Measurements from ENCODE around the gene SFXN5.
"Not testable (repeated sequence)": the region's sequence is repeated elsewhere in the genome, so short reads cannot be mapped to it uniquely, and the experiment has no call there.

SFXN5 gene

GRCh38 chr2:73076701-73077423 lies 5.3 kb upstream of the SFXN5 start:
- no peak for DNase-seq

DNA sequence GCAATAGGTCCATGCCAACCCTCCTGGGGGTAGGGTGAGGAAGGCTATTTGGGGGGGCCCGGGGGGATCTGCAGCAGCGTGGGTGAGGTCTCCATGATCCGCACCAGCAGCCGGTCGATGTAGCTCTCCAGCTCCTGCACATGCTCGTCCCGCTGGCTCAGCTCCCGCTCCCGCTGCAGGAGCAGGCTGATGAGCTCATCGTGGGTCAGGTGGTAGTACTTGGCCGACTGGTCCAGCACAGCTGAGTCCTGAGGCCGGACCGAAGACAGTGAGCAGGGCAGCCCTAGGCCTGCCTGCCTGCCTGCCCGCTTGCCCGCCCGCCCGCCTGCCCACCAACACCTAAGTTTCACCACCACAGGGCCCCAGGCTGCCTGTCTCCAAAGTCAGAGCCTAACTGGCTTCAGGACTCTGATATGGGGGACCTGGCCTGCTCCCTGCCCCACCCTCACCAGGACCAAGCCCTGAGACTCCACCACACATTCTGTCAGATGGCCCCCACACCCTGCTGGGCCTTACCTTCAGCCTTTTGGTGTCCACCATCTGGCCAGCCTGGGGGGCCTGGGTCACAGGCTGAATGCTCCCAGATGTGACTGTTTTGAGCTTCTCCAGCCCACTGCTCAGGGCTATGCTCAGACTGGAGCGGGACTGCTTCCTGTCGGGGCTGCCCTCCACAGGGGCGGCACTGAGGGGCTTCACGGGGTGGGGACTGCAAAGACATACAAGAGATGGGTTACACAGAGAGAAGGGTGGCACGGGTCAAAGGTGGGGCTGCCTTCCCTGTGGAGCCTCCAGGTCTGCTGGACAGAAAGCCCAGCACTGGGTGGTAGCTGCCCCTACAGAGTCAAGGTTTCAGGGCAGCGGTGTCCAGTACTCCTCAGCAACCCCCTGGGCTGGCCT lies 4.2 kb upstream of the SFXN5 start:
- DNase-seq, result no peak

DNA sequence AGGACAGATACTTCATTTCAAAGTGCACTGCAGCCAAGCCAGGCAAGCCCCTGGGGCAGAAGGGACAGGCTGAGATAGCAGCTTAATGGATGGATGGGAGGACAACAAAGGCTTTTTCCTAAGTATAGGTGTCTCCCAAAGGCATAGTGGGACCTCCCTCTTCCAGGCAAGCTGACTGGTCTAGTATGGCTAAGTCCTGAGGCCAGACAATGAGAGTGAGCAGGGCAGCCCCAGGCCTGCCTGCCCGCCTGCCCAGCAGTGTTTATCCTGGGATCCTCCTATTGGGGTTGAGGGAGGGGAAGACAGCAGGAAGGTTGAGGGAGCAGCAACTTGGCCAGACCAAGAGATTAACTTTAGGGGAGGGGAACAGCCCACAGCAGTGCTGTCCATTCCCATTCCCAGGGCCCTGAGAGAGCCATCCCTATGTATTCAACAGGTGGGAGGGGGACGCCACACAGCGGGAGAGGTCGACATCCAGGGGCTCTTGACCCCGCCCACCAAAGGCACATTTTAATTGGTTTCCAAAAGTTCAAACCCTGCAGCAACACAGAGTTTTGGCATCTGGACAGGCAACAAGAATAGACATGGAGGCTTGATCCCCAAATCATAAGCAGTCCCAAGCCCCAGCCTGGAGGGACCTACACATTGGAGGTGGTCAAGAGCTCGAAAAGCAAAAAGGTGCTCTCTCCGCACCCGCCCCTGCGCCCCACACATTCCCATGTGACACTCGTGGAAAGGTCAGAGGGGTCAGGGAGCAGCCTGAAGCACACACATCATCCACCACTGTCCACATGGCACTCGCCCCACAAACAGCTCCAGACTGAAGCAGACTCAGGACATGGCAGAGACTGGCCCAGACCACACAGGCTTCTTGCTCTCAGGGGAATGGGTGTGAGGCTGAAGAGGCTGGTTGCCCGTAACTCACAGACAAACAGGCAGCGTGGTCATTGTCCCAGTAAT lies 2.9 kb upstream of the SFXN5 start:
- no peak for DNase-seq

- DNase-seq, result no peak
Observed at GRCh38 chr2:73072416-73072815, 904 bp upstream of the SFXN5 start.

GRCh38 chr2:73072129-73072395 lies 550 bp upstream of the SFXN5 start:
- no peak for DNase-seq

GRCh38 chr2:73070643-73071359 lies 711 bp downstream of the SFXN5 start:
- peak; percentile 54 for DNase-seq

DNA sequence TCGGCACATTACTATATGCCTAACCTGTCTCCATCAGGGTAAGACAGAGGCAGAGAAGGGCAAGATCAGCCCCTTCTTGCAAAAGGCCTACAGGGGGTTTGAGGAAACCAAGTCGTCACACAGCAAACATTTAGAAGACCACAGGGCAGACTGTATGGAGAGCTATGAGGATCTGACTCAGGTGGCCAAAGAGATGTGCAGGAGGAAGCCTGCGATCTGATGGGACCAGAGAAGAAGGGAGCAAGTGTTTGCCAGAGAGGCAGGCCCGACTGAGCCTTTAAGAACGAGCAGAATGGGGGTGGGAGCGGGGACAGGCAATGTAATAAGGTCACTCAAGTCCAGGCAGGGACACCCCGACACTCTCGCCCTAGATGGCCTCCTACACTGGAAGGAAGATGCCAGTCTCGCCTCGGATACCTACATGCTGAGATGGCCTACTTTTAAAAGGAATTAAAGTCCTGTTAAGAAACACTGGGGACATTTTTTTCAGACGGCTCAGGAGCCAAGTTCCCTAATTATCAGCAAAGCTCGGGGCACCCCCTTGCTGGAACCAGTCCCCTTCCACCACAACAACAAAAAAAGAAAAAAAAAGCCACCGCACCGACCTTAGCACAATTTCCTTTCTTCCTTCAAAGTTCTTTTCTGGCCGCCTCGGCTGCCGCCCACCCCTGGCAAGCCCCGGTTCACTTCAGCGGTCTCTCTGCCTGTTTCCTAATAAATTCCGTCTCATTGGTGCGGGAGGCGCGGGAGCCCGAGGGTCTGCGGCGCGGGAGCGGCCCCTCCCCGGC lies 1.5 kb downstream of the SFXN5 start:
- DNase-seq, result peak; percentile 27

DNA sequence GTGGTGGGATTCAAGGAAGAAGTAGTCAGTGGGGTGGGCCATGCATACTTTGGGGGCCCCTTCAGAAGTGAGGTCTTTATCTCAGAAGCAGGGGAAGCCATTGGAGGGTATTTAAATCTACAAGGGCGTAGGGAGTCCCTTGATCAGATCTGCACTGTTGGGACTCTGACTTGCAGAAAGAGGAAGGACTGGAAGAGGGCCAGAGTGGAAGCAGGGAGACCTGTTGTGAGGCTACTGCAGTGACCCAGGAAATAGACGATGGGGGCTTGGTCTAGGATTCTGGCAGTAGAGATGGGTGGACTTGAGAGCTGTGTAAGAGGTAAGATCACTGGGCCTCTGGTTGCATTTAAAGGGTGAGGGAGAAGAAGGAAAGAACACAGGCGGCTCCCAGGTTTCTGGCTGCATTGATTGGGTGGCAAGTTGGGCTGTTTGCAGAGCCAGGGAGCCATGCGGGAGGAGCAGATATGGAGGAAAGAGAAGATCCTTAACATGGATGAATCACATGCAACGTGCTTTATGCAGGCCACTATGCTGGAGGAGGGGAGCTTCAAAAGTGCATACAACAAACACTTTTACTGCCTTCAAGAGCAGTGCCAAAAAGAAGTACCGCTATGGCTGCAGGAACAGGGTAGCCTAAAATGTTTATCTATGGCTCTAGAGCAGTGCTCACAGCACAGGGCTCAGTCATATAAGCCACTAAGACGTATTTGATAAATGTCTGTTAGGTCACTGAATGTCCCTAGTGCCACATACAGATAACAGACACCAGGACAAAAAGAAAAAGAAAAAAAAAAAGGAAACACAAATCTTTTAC lies 2.3 kb downstream of the SFXN5 start:
- DNase-seq, result no peak

DNA sequence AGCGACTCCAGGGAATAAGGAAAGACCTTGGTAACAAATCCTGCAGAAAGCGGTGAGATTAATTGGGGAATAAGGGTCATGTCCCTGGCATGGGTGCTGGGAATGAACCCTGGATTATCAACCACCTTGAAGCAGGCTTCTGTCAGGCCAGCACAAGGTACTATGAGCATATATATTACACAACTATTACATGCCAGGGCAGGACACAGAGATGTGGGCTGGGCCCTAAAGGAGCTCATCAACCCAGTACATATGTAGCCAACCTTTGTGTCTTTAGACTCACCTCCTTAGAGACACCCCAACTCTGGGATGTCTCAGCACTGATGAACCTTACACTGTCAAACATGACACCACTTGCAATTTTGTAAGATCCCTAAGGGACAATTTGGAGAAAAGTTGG lies 3.4 kb downstream of the SFXN5 start:
- no peak for DNase-seq

DNA sequence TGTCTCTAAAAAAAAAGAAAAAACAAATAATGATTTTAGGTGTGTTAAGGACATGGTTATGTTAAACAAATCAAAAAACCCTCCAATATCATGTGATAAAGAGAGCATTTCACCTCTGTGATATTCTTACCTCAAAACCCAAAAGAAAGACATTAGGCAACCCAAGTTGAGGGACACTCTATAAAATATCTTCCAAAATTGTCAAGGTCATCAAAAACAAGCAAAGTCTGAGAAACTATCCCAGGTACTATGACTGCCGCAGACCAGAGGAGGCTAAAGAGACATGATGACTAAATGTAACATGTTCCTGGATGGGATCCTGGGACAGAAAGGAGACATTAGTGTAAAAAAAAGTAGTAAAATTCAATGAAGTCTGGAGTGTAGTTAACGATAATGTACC lies 4.5 kb downstream of the SFXN5 start:
- DNase-seq, result no peak

GRCh38 chr2:73065070-73065469 lies 6.4 kb downstream of the SFXN5 start:
- DNase-seq, result not testable (repeated sequence)

DNA sequence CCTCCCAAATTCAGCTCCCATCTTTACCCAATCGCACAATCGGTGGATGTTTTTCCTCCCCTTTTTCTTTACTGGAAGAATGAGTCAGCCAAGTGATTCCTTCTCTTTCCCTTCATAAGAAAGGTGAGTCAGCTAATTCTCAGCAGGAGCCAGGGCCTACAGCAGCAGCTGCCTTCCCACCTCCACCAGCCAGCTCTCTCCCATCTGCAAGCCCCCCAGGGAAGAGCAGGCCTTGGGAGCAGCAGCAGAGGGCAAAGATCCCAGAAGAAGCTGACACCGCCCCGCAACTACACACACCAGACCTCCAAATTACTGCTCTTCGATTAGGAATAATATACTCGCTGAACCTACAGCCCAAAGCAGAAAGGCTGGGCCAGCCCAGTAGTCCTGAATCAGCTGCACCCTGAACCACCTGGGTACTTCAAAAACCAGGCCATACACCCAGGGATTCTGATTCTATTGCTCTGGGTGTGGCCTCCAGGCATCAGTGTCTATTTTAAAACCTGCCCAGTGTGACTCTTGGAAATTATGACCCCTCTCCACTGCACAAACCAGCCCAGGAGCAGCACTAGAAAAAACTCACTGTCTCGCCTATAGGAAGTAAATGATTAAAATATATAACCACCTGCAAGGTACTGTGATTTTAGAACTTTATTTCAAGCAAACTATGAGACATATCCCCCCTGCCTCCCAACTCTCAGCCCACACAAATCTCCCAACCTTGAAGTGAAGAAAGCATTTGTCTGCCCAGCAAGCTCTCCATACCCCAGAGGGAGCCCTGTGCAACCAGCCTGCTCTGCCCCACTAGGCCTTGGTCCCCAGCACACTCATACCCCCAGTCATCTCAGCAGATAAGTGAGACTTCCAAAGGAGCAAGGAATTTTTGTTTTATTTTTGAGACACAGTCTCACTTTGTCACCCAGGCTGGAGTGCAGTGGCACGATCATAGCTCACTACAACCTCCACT lies 7.3 kb downstream of the SFXN5 start:
- peak; percentile 82 for DNase-seq

GRCh38 chr2:73063472-73063871 lies 8.0 kb downstream of the SFXN5 start:
- DNase-seq, result no peak

DNA sequence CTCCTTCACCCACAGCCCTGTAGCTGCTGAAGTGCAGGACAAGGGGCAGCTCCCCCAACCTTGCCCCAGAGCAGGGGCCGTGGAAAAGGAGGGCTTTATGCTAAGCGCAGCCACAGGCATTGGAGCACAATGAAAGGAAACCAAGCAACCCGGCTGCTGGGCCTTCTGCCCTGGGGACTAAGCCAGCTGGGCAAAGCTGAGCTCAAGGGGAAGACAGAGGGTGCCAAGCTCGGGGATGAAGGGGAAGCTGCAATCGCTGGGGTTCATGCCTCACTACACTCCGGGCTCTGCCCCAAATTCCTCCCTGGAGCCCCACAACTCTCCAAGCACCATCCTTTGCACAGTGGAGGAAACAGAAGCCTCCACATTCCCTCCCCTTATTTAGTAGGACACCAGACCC lies 12.4 kb downstream of the SFXN5 start:
- DNase-seq, result no peak

DNA sequence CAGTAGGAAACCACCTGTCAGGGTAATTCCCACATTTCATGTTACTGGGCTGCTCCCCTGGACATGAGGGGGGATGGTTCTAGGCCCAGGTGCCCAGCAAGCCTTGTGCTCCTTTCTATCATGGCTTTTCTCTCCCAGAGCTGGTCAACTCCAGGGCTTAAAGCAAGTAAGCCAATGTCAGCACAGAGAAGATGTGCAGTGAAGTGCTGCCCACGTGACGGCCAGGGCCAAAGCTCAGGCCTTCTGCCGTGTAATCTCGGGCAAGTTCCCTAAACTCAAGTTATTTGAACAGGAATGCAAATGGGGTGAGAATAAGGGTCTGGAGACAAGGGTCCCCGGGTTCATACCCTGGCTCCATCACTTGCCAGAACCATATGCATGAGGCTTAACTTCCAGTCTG lies 16.5 kb downstream of the SFXN5 start:
- no peak for DNase-seq

- peak; percentile 53 for DNase-seq
Observed at GRCh38 chr2:73053316-73054114, 18.0 kb downstream of the SFXN5 start.

DNA sequence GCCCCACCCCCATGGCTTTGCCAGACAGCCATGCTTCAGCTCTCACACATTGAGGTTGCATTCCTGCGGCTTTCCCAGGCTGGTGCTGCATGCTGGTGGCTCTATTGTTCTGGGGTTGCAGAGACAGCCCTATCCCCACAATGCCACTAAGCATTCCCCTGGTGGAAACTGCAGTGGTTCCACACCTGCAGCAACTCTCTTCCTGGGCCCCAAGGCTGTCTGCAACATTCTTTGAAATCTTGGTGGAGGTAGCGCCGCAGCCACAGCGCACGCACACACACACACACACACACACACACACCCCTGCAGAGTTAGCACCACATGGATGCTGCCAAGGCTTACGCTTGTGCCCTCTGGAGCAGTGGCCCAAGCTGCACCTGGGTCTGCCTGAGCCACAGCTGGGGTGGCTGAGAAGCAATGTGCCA lies 21.4 kb downstream of the SFXN5 start:
- no peak for DNase-seq

DNA sequence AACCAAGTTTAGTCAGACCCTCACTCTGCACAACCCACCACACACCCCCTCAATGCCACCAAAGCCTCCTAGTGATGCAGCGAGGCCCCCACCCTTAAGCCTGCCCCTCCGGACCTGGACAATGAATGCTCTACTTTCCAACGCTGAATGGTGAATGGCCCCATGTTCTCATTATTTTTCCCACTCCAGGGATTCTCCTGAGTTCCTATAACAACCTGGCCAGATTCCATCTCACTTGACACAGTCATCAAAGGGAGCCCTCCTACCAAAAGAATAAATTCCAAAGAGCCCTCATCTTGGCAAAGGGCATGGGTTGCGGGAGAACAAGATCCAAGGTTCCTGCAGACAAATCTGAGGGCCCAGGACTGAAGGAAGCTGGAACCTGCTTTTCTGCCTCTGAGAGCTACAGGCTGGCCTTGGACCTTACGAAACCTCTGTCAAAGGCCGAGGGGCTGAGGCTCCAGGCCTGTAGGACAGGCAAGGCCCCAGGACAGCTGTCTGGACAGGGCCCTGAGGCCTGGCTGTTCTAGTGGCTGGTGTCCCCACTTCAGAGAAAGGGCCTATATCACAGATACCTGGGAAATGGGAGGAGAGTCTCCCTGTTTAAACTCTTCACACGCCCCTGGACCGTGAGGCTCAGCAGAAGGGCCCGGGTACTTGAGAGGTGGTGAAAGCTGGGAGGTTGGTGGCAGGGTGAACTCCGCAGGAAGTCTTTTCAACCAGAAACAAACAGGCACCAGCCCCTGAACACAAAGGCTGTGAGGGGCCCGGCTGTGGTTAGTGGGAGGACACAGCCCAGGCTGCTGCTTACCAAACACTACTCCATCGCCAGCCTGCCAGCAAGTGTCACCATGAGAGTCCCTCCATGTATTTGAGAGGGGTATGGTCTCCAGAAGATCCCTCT lies 27.3 kb downstream of the SFXN5 start:
- DNase-seq, result no peak

Measured in EL (cell line).